ENCODE data around the gene SRPRB.

SRPRB gene

DNA sequence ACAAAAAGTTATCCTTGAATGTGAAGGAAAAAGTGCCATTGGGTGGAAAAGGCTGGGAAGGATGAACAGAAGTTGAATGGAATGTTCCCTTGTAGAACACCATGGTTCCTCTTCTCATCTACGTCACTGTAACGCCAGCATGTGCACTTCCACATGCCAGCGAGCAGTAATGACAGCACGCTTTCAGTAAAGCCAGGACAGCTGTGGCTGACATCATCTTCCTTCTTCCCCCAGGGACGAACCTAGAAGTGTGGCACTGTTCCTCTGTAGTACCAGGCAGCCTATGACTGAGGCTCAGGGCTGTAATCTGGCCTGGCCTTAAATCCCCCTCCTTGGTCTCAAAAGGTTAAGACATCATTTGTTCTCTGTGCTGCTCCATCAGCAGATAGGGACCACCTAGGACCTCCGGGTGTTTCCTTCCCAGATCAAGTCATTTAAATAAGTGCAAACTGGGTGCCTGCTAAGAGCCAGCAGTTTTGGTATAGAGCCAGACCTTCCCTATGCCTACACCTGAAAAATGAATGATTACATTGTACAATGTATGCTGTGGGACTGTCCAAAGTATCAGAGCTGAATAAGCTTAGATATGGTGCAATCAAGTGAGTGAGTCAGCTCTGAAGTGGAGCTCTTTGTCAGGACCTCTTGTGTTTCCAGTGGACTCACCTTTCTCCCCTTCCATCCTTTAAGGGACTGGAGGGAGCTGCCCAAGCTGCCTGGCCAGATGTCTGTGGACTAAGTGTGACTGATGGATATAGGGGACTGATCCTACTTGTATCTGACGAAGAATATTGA, 5.6 kb upstream of the SRPRB start:
- peaks cover 3% of the 10 kb centered on the region for H3K4me1 Mint-ChIP-seq (ENCODE audit: low read depth)
- peaks cover 10% of the 10 kb centered on the region for H3K27me3 Mint-ChIP-seq
- no peak overlapping the region for H3K27ac Mint-ChIP-seq
- H3K36me3 Mint-ChIP-seq: peaks cover 2% of the 10 kb centered on the region
- no peaks in the 10 kb centered on the region for H3K9me3 Mint-ChIP-seq (ENCODE audit: low read depth)
- H3K4me3 Mint-ChIP-seq: no peak overlapping the region

DNA sequence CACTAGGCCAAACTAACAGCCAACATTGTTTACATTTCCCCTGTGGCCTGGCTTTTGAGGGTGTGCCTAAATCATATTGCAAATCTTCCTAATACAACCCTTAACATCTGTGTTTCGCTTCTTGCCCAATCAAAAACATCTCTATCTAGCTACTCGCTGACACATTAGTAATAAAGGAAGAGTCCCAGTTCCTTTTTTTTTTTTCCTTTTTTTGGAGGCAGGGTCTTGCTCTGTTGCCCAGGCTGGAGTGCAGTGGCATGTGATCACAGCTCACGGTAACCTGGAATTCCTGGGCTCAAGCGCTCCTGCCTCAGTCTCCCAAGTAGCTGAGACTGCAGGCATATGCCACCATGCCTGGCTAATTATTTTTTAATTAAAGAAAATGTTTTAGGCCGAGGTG, 2.1 kb upstream of the SRPRB start:
- Mint-ChIP-seq H3K4me3 (no peak overlapping the region), H3K9me3 (ENCODE audit: low read depth) (no peaks in the 10 kb centered on the region), H3K27ac (no peak overlapping the region), H3K4me1 (ENCODE audit: low read depth) (peaks cover 29% of the 10 kb centered on the region), H3K27me3 (no peaks in the 10 kb centered on the region), H3K36me3 (peaks cover 7% of the 10 kb centered on the region)

- Mint-ChIP-seq H3K27me3 (no peaks in the 10 kb centered on the region), H3K4me1 (ENCODE audit: low read depth) (peaks cover 37% of the 10 kb centered on the region), H3K27ac (peak overlapping the region; percentile 96), H3K36me3 (peaks cover 7% of the 10 kb centered on the region), H3K4me3 (peak overlapping the region; percentile 99), H3K9me3 (ENCODE audit: low read depth) (no peaks in the 10 kb centered on the region)
Measured at GRCh38 chr3:133804896-133805295, 719 bp upstream of the SRPRB start.

DNA sequence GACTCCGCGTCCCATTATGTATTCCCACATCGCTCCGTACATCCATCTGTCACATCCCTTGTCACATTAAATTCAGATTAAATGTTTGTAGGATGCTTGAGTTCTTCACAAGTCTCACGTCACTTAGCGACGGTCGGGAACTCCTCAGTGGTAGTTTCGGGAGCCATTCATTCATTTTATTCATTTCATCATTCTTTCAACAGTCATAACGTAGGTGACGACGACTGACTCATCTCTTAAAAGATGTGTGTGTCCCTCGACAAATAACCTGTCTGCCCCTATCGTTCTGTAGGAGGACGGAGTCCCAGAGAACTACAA, 272 bp upstream of the SRPRB start:
- H3K4me3 Mint-ChIP-seq: peak overlapping the region; percentile 99
- H3K36me3 Mint-ChIP-seq: peaks cover 7% of the 10 kb centered on the region
- peak overlapping the region; percentile 96 for H3K27ac Mint-ChIP-seq
- no peaks in the 10 kb centered on the region for H3K27me3 Mint-ChIP-seq
- peaks cover 41% of the 10 kb centered on the region for H3K4me1 Mint-ChIP-seq (ENCODE audit: low read depth)
- no peaks in the 10 kb centered on the region for H3K9me3 Mint-ChIP-seq (ENCODE audit: low read depth)

GRCh38 chr3:133812872-133813271, 7.3 kb downstream of the SRPRB start:
- Mint-ChIP-seq H3K27ac (peak overlapping the region; percentile 7), H3K36me3 (peaks cover 4% of the 10 kb centered on the region), H3K9me3 (ENCODE audit: low read depth) (no peaks in the 10 kb centered on the region), H3K4me3 (no peak overlapping the region), H3K4me1 (ENCODE audit: low read depth) (peaks cover 39% of the 10 kb centered on the region), H3K27me3 (no peaks in the 10 kb centered on the region)

DNA sequence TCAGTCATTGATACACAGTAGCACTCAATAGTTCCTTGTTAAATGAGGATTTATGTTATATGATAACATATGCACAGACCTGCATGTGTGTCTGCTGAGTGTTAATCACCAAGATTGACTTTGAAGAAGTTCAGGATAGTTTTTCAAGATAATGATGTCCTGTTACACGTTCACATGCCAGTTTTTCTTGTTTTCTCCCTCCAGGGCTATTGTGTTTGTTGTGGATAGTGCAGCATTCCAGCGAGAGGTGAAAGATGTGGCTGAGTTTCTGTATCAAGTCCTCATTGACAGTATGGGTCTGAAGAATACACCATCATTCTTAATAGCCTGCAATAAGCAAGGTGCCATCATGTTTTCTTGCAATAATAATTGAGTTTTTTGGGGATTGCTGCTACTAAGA, 9.8 kb downstream of the SRPRB start:
- Mint-ChIP-seq H3K4me3 (no peak overlapping the region), H3K27me3 (no peaks in the 10 kb centered on the region), H3K36me3 (peaks cover 4% of the 10 kb centered on the region), H3K27ac (no peak overlapping the region), H3K4me1 (ENCODE audit: low read depth) (peaks cover 25% of the 10 kb centered on the region), H3K9me3 (ENCODE audit: low read depth) (no peaks in the 10 kb centered on the region)

GRCh38 chr3:133820129-133820528, 14.5 kb downstream of the SRPRB start:
- H3K27me3 Mint-ChIP-seq: no peaks in the 10 kb centered on the region
- H3K9me3 Mint-ChIP-seq (ENCODE audit: low read depth): no peaks in the 10 kb centered on the region
- peaks cover 5% of the 10 kb centered on the region for H3K36me3 Mint-ChIP-seq
- no peak overlapping the region for H3K4me3 Mint-ChIP-seq
- peaks cover 7% of the 10 kb centered on the region for H3K4me1 Mint-ChIP-seq (ENCODE audit: low read depth)
- no peak overlapping the region for H3K27ac Mint-ChIP-seq

GRCh38 chr3:133820889-133821675, 15.5 kb downstream of the SRPRB start:
- H3K4me1 Mint-ChIP-seq (ENCODE audit: low read depth): peaks cover 4% of the 10 kb centered on the region
- no peaks in the 10 kb centered on the region for H3K9me3 Mint-ChIP-seq (ENCODE audit: low read depth)
- H3K36me3 Mint-ChIP-seq: peaks cover 8% of the 10 kb centered on the region
- H3K4me3 Mint-ChIP-seq: no peak overlapping the region
- no peak overlapping the region for H3K27ac Mint-ChIP-seq
- H3K27me3 Mint-ChIP-seq: no peaks in the 10 kb centered on the region

GRCh38 chr3:133821767-133822638, 16.4 kb downstream of the SRPRB start:
- Mint-ChIP-seq H3K4me1 (ENCODE audit: low read depth) (peaks cover 4% of the 10 kb centered on the region), H3K27ac (peak overlapping the region; percentile 23), H3K36me3 (peaks cover 8% of the 10 kb centered on the region), H3K9me3 (ENCODE audit: low read depth) (no peaks in the 10 kb centered on the region), H3K4me3 (no peak overlapping the region), H3K27me3 (no peaks in the 10 kb centered on the region)

DNA sequence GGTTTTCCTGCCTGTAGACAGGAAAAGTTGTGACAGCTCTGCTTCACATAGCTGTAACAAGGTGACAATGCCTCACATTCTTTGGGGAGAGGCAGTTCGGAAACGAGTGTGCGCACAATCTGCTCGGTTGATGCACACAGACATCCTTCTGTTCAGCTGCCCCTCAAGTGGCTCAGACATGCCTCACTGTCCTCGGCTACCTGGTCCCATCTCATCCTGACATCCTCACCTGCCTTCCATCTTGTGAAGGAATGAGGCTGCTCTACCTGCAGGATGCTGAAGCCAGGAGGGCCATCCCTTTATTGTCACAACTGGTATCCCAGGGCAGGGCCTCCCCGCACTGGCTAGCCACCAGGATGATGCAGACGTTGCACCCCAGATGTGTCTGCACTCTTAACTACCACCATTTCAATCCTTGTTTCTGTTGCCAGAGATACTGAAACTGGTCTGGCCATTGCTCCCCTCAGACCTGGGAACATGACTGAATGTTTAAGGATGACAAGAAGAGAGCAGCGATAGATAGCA, 19.4 kb downstream of the SRPRB start:
- Mint-ChIP-seq H3K36me3 (peaks cover 8% of the 10 kb centered on the region), H3K27ac (no peak overlapping the region), H3K9me3 (ENCODE audit: low read depth) (no peaks in the 10 kb centered on the region), H3K27me3 (no peaks in the 10 kb centered on the region), H3K4me1 (ENCODE audit: low read depth) (no peaks in the 10 kb centered on the region), H3K4me3 (no peak overlapping the region)

- H3K4me1 Mint-ChIP-seq (ENCODE audit: low read depth): no peaks in the 10 kb centered on the region
- no peak overlapping the region for H3K4me3 Mint-ChIP-seq
- H3K36me3 Mint-ChIP-seq: peaks cover 6% of the 10 kb centered on the region
- no peaks in the 10 kb centered on the region for H3K27me3 Mint-ChIP-seq
- H3K27ac Mint-ChIP-seq: no peak overlapping the region
- no peaks in the 10 kb centered on the region for H3K9me3 Mint-ChIP-seq (ENCODE audit: low read depth)
Measured at GRCh38 chr3:133825969-133826727, 20.5 kb downstream of the SRPRB start.

DNA sequence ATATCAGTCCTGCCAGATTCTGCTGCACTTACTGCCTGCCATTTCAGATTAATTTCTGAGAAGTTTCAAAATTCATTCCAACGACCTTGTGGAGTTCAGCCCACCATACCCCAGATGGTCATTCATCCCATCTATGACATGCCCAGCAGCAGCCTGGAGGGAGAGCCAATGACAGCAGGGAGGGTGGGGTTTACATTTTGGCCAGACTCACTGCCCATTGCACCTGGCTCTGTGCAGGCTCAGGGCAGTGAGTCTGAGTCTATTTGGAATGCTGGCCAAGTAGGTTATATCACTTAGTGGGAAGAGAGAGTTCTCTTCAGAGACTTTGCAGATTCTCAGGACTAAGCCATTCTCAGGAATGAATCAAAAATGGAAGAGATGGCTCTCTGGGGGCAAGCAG, 21.5 kb downstream of the SRPRB start:
- Mint-ChIP-seq H3K4me1 (ENCODE audit: low read depth) (no peaks in the 10 kb centered on the region), H3K36me3 (peaks cover 5% of the 10 kb centered on the region), H3K27ac (no peak overlapping the region), H3K9me3 (ENCODE audit: low read depth) (no peaks in the 10 kb centered on the region), H3K4me3 (no peak overlapping the region), H3K27me3 (no peaks in the 10 kb centered on the region)

- no peak overlapping the region for H3K27ac Mint-ChIP-seq
- H3K9me3 Mint-ChIP-seq (ENCODE audit: low read depth): no peaks in the 10 kb centered on the region
- no peaks in the 10 kb centered on the region for H3K4me1 Mint-ChIP-seq (ENCODE audit: low read depth)
- peaks cover 5% of the 10 kb centered on the region for H3K36me3 Mint-ChIP-seq
- no peak overlapping the region for H3K4me3 Mint-ChIP-seq
- no peaks in the 10 kb centered on the region for H3K27me3 Mint-ChIP-seq
Measured at GRCh38 chr3:133827684-133828083, 22.1 kb downstream of the SRPRB start.

DNA sequence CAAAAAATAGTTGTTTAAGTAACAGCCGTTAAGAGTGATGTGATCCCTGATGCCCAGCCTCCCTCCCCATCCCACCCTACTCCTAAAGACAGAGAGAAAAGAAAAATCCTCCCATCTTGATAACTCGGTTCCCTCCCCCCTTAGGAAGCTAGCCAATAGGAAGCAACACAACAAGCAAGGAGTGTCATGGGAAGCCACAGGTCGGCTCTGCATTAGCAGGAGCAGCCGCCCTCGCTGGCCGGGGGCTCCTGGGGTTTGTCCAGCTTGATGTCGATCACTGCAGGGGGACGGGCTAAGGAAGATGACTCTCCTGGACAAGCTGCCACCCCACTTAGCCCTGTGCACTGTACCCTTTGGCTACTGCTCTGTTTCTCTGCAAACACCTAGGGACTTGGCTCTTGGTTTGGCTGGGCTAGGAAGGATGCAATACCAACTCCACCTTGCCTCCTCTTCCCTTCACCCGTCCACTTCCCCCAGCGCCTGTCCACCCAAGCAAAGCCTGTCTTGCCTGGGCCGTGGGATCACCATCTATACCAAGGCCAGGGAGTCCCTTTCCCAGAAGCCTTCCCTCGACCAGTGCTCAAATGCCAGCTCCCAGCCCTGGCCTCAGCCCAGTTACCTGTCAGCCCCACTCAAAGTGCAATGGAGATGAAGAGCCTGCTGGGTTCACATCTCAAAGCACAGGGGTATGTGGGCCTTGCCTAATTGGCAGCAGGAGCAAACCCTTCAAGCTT, 23.1 kb downstream of the SRPRB start:
- peaks cover 5% of the 10 kb centered on the region for H3K36me3 Mint-ChIP-seq
- H3K4me3 Mint-ChIP-seq: no peak overlapping the region
- H3K27ac Mint-ChIP-seq: no peak overlapping the region
- H3K9me3 Mint-ChIP-seq (ENCODE audit: low read depth): no peaks in the 10 kb centered on the region
- H3K27me3 Mint-ChIP-seq: no peaks in the 10 kb centered on the region
- H3K4me1 Mint-ChIP-seq (ENCODE audit: low read depth): no peaks in the 10 kb centered on the region
